ENCODE measurements around the gene CEP72. TPM values are rescaled to one million over a fixed set of nuclear protein-coding genes. Genes with fewer than 3 reads are reported as not detected.

The CEP72 gene
- total RNA-seq, 6 experiments from 2014 or later, result 2.9 to 5.0 (median 4.0) TPM

- no peaks in the 10 kb centered on the region for H3K4me1 Mint-ChIP-seq (ENCODE audit: low read depth)
- H3K27ac Mint-ChIP-seq, result no peak overlapping the region
- no peak for TF ChIP-seq CTCF (IDR thresholded peaks at IDR 0.05)
- H3K27me3 Mint-ChIP-seq (ENCODE audit: insufficient read depth), result no peaks in the 10 kb centered on the region
- H3K4me3 Mint-ChIP-seq, result no peak overlapping the region
- H3K36me3 Mint-ChIP-seq (ENCODE audit: low read depth), result peaks cover 24% of the 10 kb centered on the region; the same call in 1 of the 2 replicates
- DNase-seq, result no peak
- no peaks in the 10 kb centered on the region for H3K9me3 Mint-ChIP-seq
Measured at GRCh38 chr5:622946-623522, 10.9 kb downstream of the CEP72 start.

GRCh38 chr5:623531-623930 lies 11.4 kb downstream of the CEP72 start:
- Mint-ChIP-seq H3K27me3 (ENCODE audit: insufficient read depth) (no peaks in the 10 kb centered on the region), H3K4me1 (ENCODE audit: low read depth) (no peaks in the 10 kb centered on the region), H3K9me3 (no peaks in the 10 kb centered on the region), H3K27ac (no peak overlapping the region), H3K4me3 (no peak overlapping the region), H3K36me3 (ENCODE audit: low read depth) (peaks cover 24% of the 10 kb centered on the region; the same call in 1 of the 2 replicates)
- no peak for DNase-seq
- TF ChIP-seq CTCF (IDR thresholded peaks at IDR 0.05), result no peak

- H3K36me3 Mint-ChIP-seq (ENCODE audit: low read depth), result peaks cover 24% of the 10 kb centered on the region; the same call in 1 of the 2 replicates
- no peaks in the 10 kb centered on the region for H3K27me3 Mint-ChIP-seq (ENCODE audit: insufficient read depth)
- no peak overlapping the region for H3K4me3 Mint-ChIP-seq
Measured at GRCh38 chr5:624118-624950, 12.2 kb downstream of the CEP72 start.

GRCh38 chr5:624951-625230 lies 12.8 kb downstream of the CEP72 start:
- H3K27me3 Mint-ChIP-seq (ENCODE audit: insufficient read depth), result no peaks in the 10 kb centered on the region
- H3K9me3 Mint-ChIP-seq, result no peaks in the 10 kb centered on the region
- peaks cover 21% of the 10 kb centered on the region; the same call in 1 of the 2 replicates for H3K36me3 Mint-ChIP-seq (ENCODE audit: low read depth)
- no peak overlapping the region for H3K4me3 Mint-ChIP-seq
- no peak for DNase-seq
- TF ChIP-seq CTCF (IDR thresholded peaks at IDR 0.05), result no peak
- H3K27ac Mint-ChIP-seq, result no peak overlapping the region
- H3K4me1 Mint-ChIP-seq (ENCODE audit: low read depth), result no peaks in the 10 kb centered on the region

More at GRCh38 chr5:624118-624950, 12.2 kb downstream of the CEP72 start:
- TF ChIP-seq CTCF (IDR thresholded peaks at IDR 0.05), result no peak
- DNase-seq, result no peak
- H3K4me1 Mint-ChIP-seq (ENCODE audit: low read depth), result no peaks in the 10 kb centered on the region
- H3K9me3 Mint-ChIP-seq, result no peaks in the 10 kb centered on the region
- no peak overlapping the region for H3K27ac Mint-ChIP-seq

GRCh38 chr5:625516-625915 lies 13.4 kb downstream of the CEP72 start:
- Mint-ChIP-seq H3K9me3 (no peaks in the 10 kb centered on the region), H3K4me3 (no peak overlapping the region), H3K36me3 (ENCODE audit: low read depth) (peaks cover 16% of the 10 kb centered on the region; the same call in 1 of the 2 replicates), H3K27ac (no peak overlapping the region), H3K27me3 (ENCODE audit: insufficient read depth) (no peaks in the 10 kb centered on the region), H3K4me1 (ENCODE audit: low read depth) (no peaks in the 10 kb centered on the region)
- DNase-seq, result no peak
- TF ChIP-seq CTCF (IDR thresholded peaks at IDR 0.05), result no peak

All from HFFc6 (cell line).